ENCODE results near the gene SLC16A9.

- TF ChIP-seq CTCF (IDR thresholded peaks at IDR 0.05) (no peak), EP300 (IDR thresholded peaks at IDR 0.05) (no peak), POLR2A (IDR thresholded peaks at IDR 0.05) (no peak)
Measured at GRCh38 chr10:59736749-59737148, 27.1 kb upstream of the SLC16A9 start.
